GM19463 (cell line): ENCODE results near the gene MTHFSD.
"Not testable (repeated sequence)": the region's sequence is repeated elsewhere in the genome, so short reads cannot be mapped to it uniquely, and the experiment has no call there.

Source experiments
- ATAC-seq: cut with Tn5 transposase; IDR thresholded peaks from one replicate; pipeline ENCODE4 v1.9.1; 2021; ENCODE audit warnings: mild to moderate bottlenecking, moderate library complexity; ENCODE audit not compliant: unreplicated experiment

The MTHFSD gene

GRCh38 chr16:86554917-86555703, at the start of gene MTHFSD:
TSS of gene MTHFSD (minus strand) at chr16:86555235. CDS start at chr16:86555184, 51 bp downstream.
- ATAC-seq: peak; percentile 87

GRCh38 chr16:86604436-86605193, 49.6 kb upstream of the MTHFSD start:
- ATAC-seq: no peak

- no peak for ATAC-seq
Observed at GRCh38 chr16:86602521-86602920, 47.5 kb upstream of the MTHFSD start.

GRCh38 chr16:86601356-86601755, 46.3 kb upstream of the MTHFSD start:
- ATAC-seq: no peak

GRCh38 chr16:86598607-86599565, 43.9 kb upstream of the MTHFSD start:
- ATAC-seq: no peak

GRCh38 chr16:86597880-86598606, 43.0 kb upstream of the MTHFSD start:
- ATAC-seq: no peak

- no peak for ATAC-seq
Observed at GRCh38 chr16:86597126-86597879, 42.3 kb upstream of the MTHFSD start.

GRCh38 chr16:86595983-86596605, 41.1 kb upstream of the MTHFSD start:
- no peak for ATAC-seq

- ATAC-seq: no peak
Observed at GRCh38 chr16:86594721-86595120, 39.7 kb upstream of the MTHFSD start.

- no peak for ATAC-seq
Observed at GRCh38 chr16:86593913-86594620, 39.0 kb upstream of the MTHFSD start.

GRCh38 chr16:86591270-86591669, 36.2 kb upstream of the MTHFSD start:
- ATAC-seq: no peak

GRCh38 chr16:86590501-86591144, 35.6 kb upstream of the MTHFSD start:
- no peak for ATAC-seq

- ATAC-seq: not testable (repeated sequence)
Observed at GRCh38 chr16:86587955-86588354, 32.9 kb upstream of the MTHFSD start.

- no peak for ATAC-seq
Observed at GRCh38 chr16:86587487-86587886, 32.5 kb upstream of the MTHFSD start.

- ATAC-seq: no peak
Observed at GRCh38 chr16:86585821-86586611, 31.0 kb upstream of the MTHFSD start.

GRCh38 chr16:86584726-86585721, 30.0 kb upstream of the MTHFSD start:
- ATAC-seq: no peak
